PFSK-1 (cell line): ENCODE results near the gene RBM47.

Source experiments
- POLR2AphosphoS5 ChIP-seq: IDR thresholded peaks from 2 replicates; pipeline ENCODE4 v1.6.1; 2012; ENCODE audit warnings: low read depth, mild to moderate bottlenecking, control low read depth, low read length, moderate library complexity
- REST ChIP-seq, 2 experiments: IDR thresholded peaks; 2 replicates each; pipeline versions ENCODE4 v1.6.1 to v1.8.0; 2011 to 2012; ENCODE audit warnings: low read depth in 2 of 2, low read length in 2 of 2, control low read depth in 1 of 2, inconsistent platforms in 1 of 2, mild to moderate bottlenecking in 1 of 2, moderate library complexity in 1 of 2; ENCODE audit not compliant: insufficient read depth in 1 of 2
- TAF1 ChIP-seq: IDR thresholded peaks from 2 replicates; pipeline ENCODE4 v1.6.1; 2012; ENCODE audit warnings: low read length, control low read depth, borderline replicate concordance; ENCODE audit not compliant: insufficient read depth

GRCh38 chr4:40582413-40582812, 47.3 kb downstream of the RBM47 start:
- TF ChIP-seq REST (IDR thresholded peaks at IDR 0.05; ENCODE audit: insufficient read depth in 1 of 2, low read depth in 2 of 2, low read length in 2 of 2) (no peak), TAF1 (no peak), POLR2AphosphoS5 (no peak)
